HepG2 (cell line): ENCODE results near the gene ENO3. TPM values are rescaled to one million over a fixed set of nuclear protein-coding genes. Genes with fewer than 3 reads are reported as not detected.

Experiments used
- AGO1 ChIP-seq: fragments of 200-400 bp; formaldehyde crosslinking; IDR thresholded peaks from 2 replicates; pipeline ENCODE4 v1.6.1; 2017; ENCODE audit warnings: mild to moderate bottlenecking, low read depth, low read length, moderate library complexity; ENCODE audit not compliant: poor library complexity, severe bottlenecking
- ASH2L ChIP-seq: fragments of 300-600, 200-600 bp; sonication (generic); IDR thresholded peaks from 2 replicates; pipeline ENCODE4 v1.7.0; 2017; ENCODE audit warnings: low read depth, mild to moderate bottlenecking, moderate library complexity, mixed read lengths, low read length; ENCODE audit not compliant: insufficient read length
- ATF3 ChIP-seq: sonication (generic); formaldehyde crosslinking; IDR thresholded peaks from 2 replicates; pipeline ENCODE4 v1.4.0; 2020; ENCODE audit warnings: missing genetic modification reagents
- CBFB ChIP-seq: sonication (generic); formaldehyde crosslinking; IDR thresholded peaks from 2 replicates; pipeline ENCODE4 v1.4.0; 2020; ENCODE audit warnings: missing genetic modification reagents
- CC2D1A ChIP-seq: sonication (generic); formaldehyde crosslinking; IDR thresholded peaks from 2 replicates; pipeline ENCODE4 v1.8.1; 2023; ENCODE audit warnings: mild to moderate bottlenecking, missing genetic modification reagents
- DBP ChIP-seq: sonication (generic); formaldehyde crosslinking; IDR thresholded peaks from 2 replicates; pipeline ENCODE4 v1.4.0; 2020; ENCODE audit warnings: missing genetic modification reagents; ENCODE audit errors: not compliant biosample characterization
- DPF2 ChIP-seq: sonication (generic); formaldehyde crosslinking; IDR thresholded peaks from 2 replicates; pipeline ENCODE4 v1.4.0; 2020; ENCODE audit warnings: mild to moderate bottlenecking, low read depth, missing genetic modification reagents, borderline replicate concordance
- E2F5 ChIP-seq: sonication (generic); formaldehyde crosslinking; conservative IDR thresholded peaks from 2 replicates; pipeline ENCODE4 v1.4.0; 2020; ENCODE audit warnings: missing genetic modification reagents
- EEA1 ChIP-seq: sonication (generic); formaldehyde crosslinking; IDR thresholded peaks from 2 replicates; pipeline ENCODE4 v1.5.1; 2020; ENCODE audit warnings: mild to moderate bottlenecking, missing genetic modification reagents, borderline replicate concordance
- ERF ChIP-seq: IDR thresholded peaks from 2 replicates; pipeline ENCODE4 v1.6.1; 2018; ENCODE audit warnings: missing biosample characterization, missing genetic modification reagents
- PLRG1 ChIP-seq: fragments of 450-650 bp; conservative IDR thresholded peaks from 2 replicates; pipeline ENCODE4 v1.6.1; 2016
- ZFAT ChIP-seq: sonication (generic); formaldehyde crosslinking; conservative IDR thresholded peaks from 2 replicates; pipeline ENCODE4 v1.8.1; 2023; ENCODE audit warnings: missing genetic modification reagents, inconsistent platforms
- ZNF225 ChIP-seq: sonication (generic); formaldehyde crosslinking; IDR thresholded peaks from 2 replicates; pipeline ENCODE4 v1.4.0; 2020; ENCODE audit warnings: mild to moderate bottlenecking, missing genetic modification reagents
- ZNF24 ChIP-seq: fragments of 450-650 bp; IDR thresholded peaks from 2 replicates; pipeline ENCODE4 v1.6.1; 2017; ENCODE audit warnings: antibody characterized with exemption, mild to moderate bottlenecking
- ZNF761 ChIP-seq: sonication (generic); formaldehyde crosslinking; conservative IDR thresholded peaks from 2 replicates; pipeline ENCODE4 v1.4.0; 2020; ENCODE audit warnings: mild to moderate bottlenecking, missing genetic modification reagents
- ZXDC ChIP-seq: sonication (generic); formaldehyde crosslinking; IDR thresholded peaks from 2 replicates; pipeline ENCODE4 v1.5.0; 2020; ENCODE audit warnings: mild to moderate bottlenecking, missing genetic modification reagents
- ZZZ3 ChIP-seq: sonication (generic); formaldehyde crosslinking; IDR thresholded peaks from 2 replicates; pipeline ENCODE4 v1.4.0; 2020; ENCODE audit warnings: missing genetic modification reagents, mild to moderate bottlenecking, borderline replicate concordance
- polyA plus RNA-seq, 8 experiments: library from polyadenylated mRNA; depleted of rRNA in 3 of 8; stranded (reverse) in 7 of 8; unstranded in 1 of 8; fragments of >200 nt; fragmentation: Illumina TruSeq in 4 of 8; extraction: Trizol in 4 of 8; gene quantifications; 2 replicates each; pipeline versions ENCODE4 v1.2.1 to v1.2.3, GENCODE V29; 2011 to 2016; ENCODE audit warnings: low read depth in 4 of 8, missing spikeins in 1 of 8, mixed read lengths in 1 of 8; ENCODE audit not compliant: insufficient read depth in 1 of 8
- total RNA-seq, 5 experiments: library from RNA; depleted of rRNA; stranded (reverse); fragments of >200 nt; fragmentation: Illumina TruSeq; extraction: Trizol; gene quantifications; 2 replicates each; pipeline ENCODE4 v1.2.3, GENCODE V29; 2016; ENCODE audit warnings: low read depth in 1 of 5
- TF ChIP-seq, protein P1 (sequence below): sonication (generic); formaldehyde crosslinking; IDR thresholded peaks from 2 replicates; pipeline ENCODE4 v1.8.1; 2023; ENCODE audit warnings: missing genetic modification reagents, inconsistent platforms, borderline replicate concordance
- TF ChIP-seq, protein P2 (sequence below): IDR thresholded peaks from 2 replicates; pipeline ENCODE4 v1.6.1; 2016; ENCODE audit warnings: low read depth, borderline replicate concordance
- TF ChIP-seq, protein P3 (sequence below): IDR thresholded peaks from 2 replicates; pipeline ENCODE4 v1.6.1; 2016; ENCODE audit warnings: control low read depth

Gene ENO3
- total and polyA plus RNA-seq, 2 of the 13 experiments (the other 11 are each of a cell fraction or from before 2014, with no cell fraction given): 59.8 to 69.8 TPM

DNA sequence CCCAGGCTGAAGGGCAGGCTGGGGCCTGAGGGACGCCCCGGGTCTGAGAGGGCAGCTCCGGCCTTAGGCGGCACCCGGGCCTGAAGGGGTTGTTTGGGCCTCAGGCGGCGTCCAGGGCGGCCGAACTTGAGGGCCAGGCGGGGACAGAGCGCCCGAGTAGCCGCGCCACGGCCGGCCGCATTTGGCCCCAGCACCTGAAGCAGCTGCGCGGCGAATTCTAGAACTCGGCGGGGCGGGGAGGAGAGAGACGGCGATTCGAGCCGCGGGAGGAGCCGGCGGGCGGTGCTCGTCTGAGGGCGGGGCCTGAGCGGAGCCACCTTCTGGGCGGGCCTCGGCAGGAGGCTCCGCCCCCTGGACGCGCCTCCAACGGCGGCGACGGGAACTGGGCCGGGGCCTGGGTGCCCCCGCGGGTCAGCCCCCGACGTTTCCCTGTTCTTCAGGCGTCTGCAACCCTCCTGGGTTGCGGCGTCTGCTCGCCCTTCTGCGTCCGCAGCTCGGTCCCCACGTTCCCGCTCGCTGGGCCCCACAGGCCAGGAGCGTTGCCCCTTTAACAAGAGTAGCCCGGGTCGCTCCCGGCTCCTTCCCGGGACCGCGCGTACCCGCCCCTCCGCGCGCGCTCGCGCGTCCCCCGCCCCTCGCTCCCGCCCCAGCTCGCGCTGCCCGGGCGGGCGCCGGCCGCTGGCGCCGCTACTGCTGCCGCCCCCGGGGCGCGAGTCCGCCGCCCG, 46.5 kb downstream of the ENO3 start, which contains the start of the genes INCA1 and KIF1C (continued):
- no peak for TF ChIP-seq E2F5 (CRISPR knock-in tag)
- TF ChIP-seq, protein P1, sequence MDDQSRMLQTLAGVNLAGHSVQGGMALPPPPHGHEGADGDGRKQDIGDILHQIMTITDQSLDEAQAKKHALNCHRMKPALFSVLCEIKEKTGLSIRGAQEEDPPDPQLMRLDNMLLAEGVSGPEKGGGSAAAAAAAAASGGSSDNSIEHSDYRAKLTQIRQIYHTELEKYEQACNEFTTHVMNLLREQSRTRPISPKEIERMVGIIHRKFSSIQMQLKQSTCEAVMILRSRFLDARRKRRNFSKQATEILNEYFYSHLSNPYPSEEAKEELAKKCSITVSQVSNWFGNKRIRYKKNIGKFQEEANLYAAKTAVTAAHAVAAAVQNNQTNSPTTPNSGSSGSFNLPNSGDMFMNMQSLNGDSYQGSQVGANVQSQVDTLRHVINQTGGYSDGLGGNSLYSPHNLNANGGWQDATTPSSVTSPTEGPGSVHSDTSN (CRISPR knock-in tag): no peak
- TF ChIP-seq ZXDC (CRISPR knock-in tag): no peak
- no peak for TF ChIP-seq CC2D1A (CRISPR knock-in tag)
- TF ChIP-seq ZNF24: no peak
- no peak for TF ChIP-seq DBP (CRISPR knock-in tag)
- TF ChIP-seq, protein P2, sequence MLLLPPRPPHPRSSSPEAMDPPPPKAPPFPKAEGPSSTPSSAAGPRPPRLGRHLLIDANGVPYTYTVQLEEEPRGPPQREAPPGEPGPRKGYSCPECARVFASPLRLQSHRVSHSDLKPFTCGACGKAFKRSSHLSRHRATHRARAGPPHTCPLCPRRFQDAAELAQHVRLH (CRISPR knock-in tag): peak; percentile 14; the same call in 1 of the 2 replicates
- peak; percentile 69 for TF ChIP-seq AGO1
- TF ChIP-seq ZNF761 (CRISPR knock-in tag): no peak
- TF ChIP-seq ATF3 (CRISPR knock-in tag): no peak
- no peak for TF ChIP-seq DPF2 (CRISPR knock-in tag)
- TF ChIP-seq CBFB (CRISPR knock-in tag): no peak
- TF ChIP-seq PLRG1: no peak
- no peak; the same call in 1 of the 2 replicates for TF ChIP-seq ZNF225 (CRISPR knock-in tag)
- TF ChIP-seq ASH2L: no peak
- TF ChIP-seq ZZZ3 (CRISPR knock-in tag): no peak
- TF ChIP-seq ZFAT (CRISPR knock-in tag): no peak
- peak; percentile 75 for TF ChIP-seq ERF (CRISPR knock-in tag)
- TF ChIP-seq EEA1 (CRISPR knock-in tag): no peak
- TF ChIP-seq, protein P3, sequence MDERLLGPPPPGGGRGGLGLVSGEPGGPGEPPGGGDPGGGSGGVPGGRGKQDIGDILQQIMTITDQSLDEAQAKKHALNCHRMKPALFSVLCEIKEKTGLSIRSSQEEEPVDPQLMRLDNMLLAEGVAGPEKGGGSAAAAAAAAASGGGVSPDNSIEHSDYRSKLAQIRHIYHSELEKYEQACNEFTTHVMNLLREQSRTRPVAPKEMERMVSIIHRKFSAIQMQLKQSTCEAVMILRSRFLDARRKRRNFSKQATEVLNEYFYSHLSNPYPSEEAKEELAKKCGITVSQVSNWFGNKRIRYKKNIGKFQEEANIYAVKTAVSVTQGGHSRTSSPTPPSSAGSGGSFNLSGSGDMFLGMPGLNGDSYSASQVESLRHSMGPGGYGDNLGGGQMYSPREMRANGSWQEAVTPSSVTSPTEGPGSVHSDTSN (CRISPR knock-in tag): no peak
